ENCODE results near the gene ARHGAP26. TPM values are rescaled to one million over a fixed set of nuclear protein-coding genes. Genes with fewer than 3 reads are reported as not detected.

ARHGAP26 gene
- total RNA-seq, 2 donors from 2014 or later = 27.5 to 80.7 TPM

- no peak for DNase-seq (ENCODE audit: low spot score)
- Histone ChIP-seq H3K9me3 (no peaks in the 10 kb centered on the region), H3K27me3 (replicated peaks; ENCODE audit: insufficient read depth) (no peaks in the 10 kb centered on the region), H3K4me1 (ENCODE audit: control insufficient read depth in 1 of 2, low read depth in 2 of 2) (peaks cover 15 to 45% of the 10 kb centered on the region in 2 donors), H3K36me3 (peaks cover 2% of the 10 kb centered on the region), H3K27ac (peak overlapping the region; percentile 31 to 33), H3K4me3 (no peak overlapping the region)
- no peak for TF ChIP-seq CTCF (IDR thresholded peaks at IDR 0.05)
- no peak for ATAC-seq (ENCODE audit: insufficient number of reproducible peaks, low FRiP score, low read depth)
These were observed 112.8 kb downstream of the ARHGAP26 start for GRCh38 chr5:142883025-142883424.

DNA sequence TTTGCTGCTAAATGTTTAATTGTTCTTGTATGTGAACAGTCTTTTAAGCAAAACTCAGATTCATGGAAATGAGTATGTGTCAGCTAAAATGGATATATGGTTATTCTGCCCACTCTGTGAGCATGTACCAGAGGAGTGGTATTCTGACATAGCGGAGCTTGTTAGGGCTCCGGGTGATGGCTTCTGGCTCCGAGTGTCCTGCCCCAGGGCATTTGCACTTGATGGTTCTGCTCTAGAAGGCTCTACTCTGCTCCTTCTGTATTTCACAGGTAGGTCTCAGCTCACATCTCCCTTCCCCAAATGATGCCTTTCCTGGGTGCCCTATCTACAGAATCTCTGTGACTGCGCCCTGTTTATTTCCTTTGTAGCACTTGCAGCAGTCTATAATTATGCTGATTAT lies 113.3 kb downstream of the ARHGAP26 start:
- peaks cover 15 to 45% of the 10 kb centered on the region in 2 donors for H3K4me1 ChIP-seq (ENCODE audit: control insufficient read depth in 1 of 2, low read depth in 2 of 2)
- H3K27ac ChIP-seq = peak overlapping the region; percentile 31 to 33
- no peak overlapping the region for H3K4me3 ChIP-seq
- DNase-seq (ENCODE audit: low spot score) = no peak
- no peak for ATAC-seq (ENCODE audit: insufficient number of reproducible peaks, low FRiP score, low read depth)
- no peak for TF ChIP-seq CTCF (IDR thresholded peaks at IDR 0.05)
- peaks cover 2% of the 10 kb centered on the region for H3K36me3 ChIP-seq
- H3K27me3 ChIP-seq (replicated peaks; ENCODE audit: insufficient read depth) = no peaks in the 10 kb centered on the region
- no peaks in the 10 kb centered on the region for H3K9me3 ChIP-seq

DNA sequence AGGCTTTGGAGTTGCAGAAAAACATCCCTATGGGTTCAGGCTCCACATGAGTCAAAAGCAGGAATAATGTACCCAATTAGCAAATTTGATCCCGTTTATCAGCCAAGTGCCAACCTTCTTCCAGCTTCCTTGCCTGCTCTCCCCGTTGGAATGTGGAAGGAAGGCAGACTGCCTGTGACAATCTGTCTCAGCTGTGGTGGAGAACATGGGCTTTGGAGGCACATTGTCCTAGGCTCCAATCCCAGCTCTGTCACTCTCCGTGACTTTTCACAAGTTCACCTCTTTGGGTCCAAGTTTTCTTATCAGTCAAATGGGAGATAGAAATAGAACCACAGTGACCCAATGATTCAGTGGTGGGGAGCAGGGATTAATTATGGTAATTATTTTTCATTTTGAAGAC lies 113.9 kb downstream of the ARHGAP26 start:
- no peak for DNase-seq (ENCODE audit: low spot score)
- H3K4me1 ChIP-seq (ENCODE audit: control insufficient read depth in 1 of 2, low read depth in 2 of 2) = peaks cover 15 to 45% of the 10 kb centered on the region in 2 donors

DNA sequence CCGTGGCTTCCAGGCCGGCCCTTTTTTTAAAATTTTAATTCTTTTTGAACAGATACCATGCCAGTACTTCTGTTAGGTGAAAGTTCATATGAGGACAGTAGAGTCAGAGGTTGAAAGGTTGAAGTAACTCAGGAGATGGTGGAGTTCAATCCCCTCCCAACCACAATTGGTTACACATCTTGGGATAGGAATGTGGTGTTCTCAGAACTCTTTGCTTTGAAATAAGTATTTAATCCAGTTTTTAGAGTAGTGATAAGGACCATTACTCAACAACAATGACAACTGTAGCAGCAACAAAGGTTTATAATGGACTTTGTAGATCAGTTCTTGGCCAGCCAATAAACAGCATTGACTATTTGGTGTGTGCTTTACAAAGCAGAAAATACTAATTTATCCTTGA lies 116.0 kb downstream of the ARHGAP26 start:
- DNase-seq (ENCODE audit: low spot score) (no peak), ATAC-seq (ENCODE audit: insufficient number of reproducible peaks, low FRiP score, low read depth) (no peak)
- H3K27me3 ChIP-seq (replicated peaks; ENCODE audit: insufficient read depth) = no peaks in the 10 kb centered on the region
- peaks cover 15 to 34% of the 10 kb centered on the region in 2 donors for H3K4me1 ChIP-seq (ENCODE audit: control insufficient read depth in 1 of 2, low read depth in 2 of 2)
- H3K36me3 ChIP-seq = peaks cover 2% of the 10 kb centered on the region
- H3K27ac ChIP-seq = no peak overlapping the region
- no peak for TF ChIP-seq CTCF (IDR thresholded peaks at IDR 0.05)
- H3K9me3 ChIP-seq = no peaks in the 10 kb centered on the region
- H3K4me3 ChIP-seq = no peak overlapping the region

More for the DNA sequence above, 113.9 kb downstream of the ARHGAP26 start:
- Histone ChIP-seq H3K9me3 (no peaks in the 10 kb centered on the region), H3K27me3 (replicated peaks; ENCODE audit: insufficient read depth) (no peaks in the 10 kb centered on the region), H3K4me3 (no peak overlapping the region), H3K36me3 (peaks cover 2% of the 10 kb centered on the region), H3K27ac (peak overlapping the region in 1 of 2 donors; percentile 31)
- no peak for TF ChIP-seq CTCF (IDR thresholded peaks at IDR 0.05)
- no peak for ATAC-seq (ENCODE audit: insufficient number of reproducible peaks, low FRiP score, low read depth)

GRCh38 chr5:142886956-142887355 lies 116.8 kb downstream of the ARHGAP26 start:
- H3K36me3 ChIP-seq = peaks cover 2% of the 10 kb centered on the region
- peaks cover 15 to 26% of the 10 kb centered on the region in 2 donors for H3K4me1 ChIP-seq (ENCODE audit: control insufficient read depth in 1 of 2, low read depth in 2 of 2)
- H3K27me3 ChIP-seq (replicated peaks; ENCODE audit: insufficient read depth) = no peaks in the 10 kb centered on the region
- DNase-seq (ENCODE audit: low spot score) = no peak
- no peak overlapping the region for H3K27ac ChIP-seq
- no peak for ATAC-seq (ENCODE audit: insufficient number of reproducible peaks, low FRiP score, low read depth)
- no peak for TF ChIP-seq CTCF (IDR thresholded peaks at IDR 0.05)
- no peak overlapping the region for H3K4me3 ChIP-seq
- no peaks in the 10 kb centered on the region for H3K9me3 ChIP-seq

All from thoracic aorta (tissue), 2 donors.